Testis (tissue), 3 donors: Measurements from ENCODE around the gene AK4. TPM values are rescaled to one million over a fixed set of nuclear protein-coding genes. Genes with fewer than 3 reads are reported as not detected.

Experiments
- DNase-seq: peaks from one replicate; pipeline ENCODE4 v3.0.0-alpha.2; 2019
- H3K27ac ChIP-seq, 2 donors: fragments of 200-600 bp; sonication (generic); one replicate each; pipeline ENCODE4 v1.5.1; 2019
- H3K27me3 ChIP-seq: fragments of 200-600 bp; sonication (generic); one replicate; pipeline ENCODE4 v1.5.1; 2019
- H3K36me3 ChIP-seq: fragments of 200-600 bp; sonication (generic); one replicate; pipeline ENCODE4 v1.5.1; 2017; ENCODE audit warnings: low read depth; ENCODE audit errors: missing control alignments
- H3K4me1 ChIP-seq: fragments of 200-600 bp; sonication (generic); one replicate; pipeline ENCODE4 v1.5.1; 2019
- H3K4me3 ChIP-seq, 2 donors: fragments of 200-600 bp; sonication (generic); one replicate each; pipeline ENCODE4 v1.5.1; 2017 to 2019
- H3K9me3 ChIP-seq: fragments of 200-600 bp; sonication (generic); one replicate; pipeline ENCODE4 v1.5.1; 2017
- POLR2A ChIP-seq: fragments of 450-650 bp; IDR thresholded peaks from one replicate; pipeline ENCODE4 v1.6.1; 2017; ENCODE audit warnings: antibody characterized with exemption, mild to moderate bottlenecking, moderate library complexity
- WGBS, 2 donors: methylation state at CpG; one replicate each; pipeline ENCODE4 v1.1.5; 2018; 5-methylcytosine and 5-hydroxymethylcytosine counted together
- intact Hi-C: fragments of 100-400 bp; cut with DNase I; formaldehyde crosslinking; loops from one replicate; pipeline ENCODE4 v1.15.1; 2023; ENCODE audit warnings: low total_unique reads
- polyA plus RNA-seq: library from polyadenylated mRNA; stranded (reverse); fragments of 350-450 nt; fragmentation: Illumina TruSeq; extraction: RNeasy Lipid Tissue Mini Kit (QIAGEN cat#74804); gene quantifications from one replicate; pipeline ENCODE4 v1.2.3, GENCODE V29; 2014; ENCODE audit warnings: low read depth, low replicate concordance; ENCODE audit not compliant: insufficient read depth
- small RNA-seq, 2 donors: library from RNA; depleted of rRNA; stranded (forward); fragments of <200 nt; gene quantifications; one replicate each; pipeline ENCODE3, GENCODE V24; 2016
- total RNA-seq, 2 donors: library from RNA; depleted of rRNA; stranded (reverse); fragments of >200 nt; gene quantifications; one replicate each; pipeline ENCODE4 v1.2.3, GENCODE V29; 2016
- TF ChIP-seq, protein P1 (sequence below), 3 experiments: fragments of 450-650 bp in 2 of 3; fragments of 200-600 bp in 1 of 3; sonication (generic) in 1 of 3; IDR thresholded peaks; one replicate each; pipeline ENCODE4 v1.5.1; 2016 to 2019; ENCODE audit warnings: antibody characterized with exemption in 3 of 3, mild to moderate bottlenecking in 2 of 3, moderate library complexity in 1 of 3

AK4 gene
- total and polyA plus RNA-seq, 3 donors from 2014 or later, result 29.0 to 42.0 (median 40.1) TPM

DNA sequence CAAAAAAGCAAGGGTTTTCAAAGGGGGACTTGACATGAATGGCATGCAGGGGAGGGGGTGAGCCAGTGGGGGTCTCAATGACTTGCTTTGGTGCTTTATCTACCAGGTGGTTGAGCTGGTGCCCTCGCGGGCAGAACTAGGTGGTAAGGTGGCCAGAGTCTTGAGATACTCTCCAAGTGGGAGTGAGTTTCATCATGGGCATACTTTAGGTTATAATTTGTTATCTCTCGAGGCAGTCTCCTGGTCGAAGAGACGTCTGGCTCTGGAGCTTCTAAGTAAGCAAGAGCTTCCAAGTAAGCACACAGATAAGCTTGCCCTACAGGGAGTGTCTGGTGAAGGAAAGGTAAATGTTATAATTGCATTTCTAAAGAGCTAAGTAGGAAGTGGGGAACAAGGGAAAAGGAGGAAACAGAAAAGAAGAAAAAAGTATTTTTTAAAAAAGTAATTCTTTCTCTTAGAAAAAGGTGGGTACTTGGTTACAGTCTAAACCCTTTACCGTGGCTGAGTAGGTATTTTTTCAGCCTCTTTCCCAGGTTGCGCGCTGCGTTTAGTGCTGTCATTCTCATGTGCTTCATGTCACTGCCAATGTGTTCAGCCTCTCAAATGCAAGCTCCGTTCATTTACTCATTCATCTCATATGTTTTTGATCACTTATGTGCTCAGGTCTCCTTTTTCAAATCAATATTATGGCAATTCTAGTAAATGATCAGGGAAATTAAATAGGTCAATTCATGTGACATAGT, 129.8 kb downstream of the AK4 start:
- H3K4me3 ChIP-seq, result no peak overlapping the region
- H3K27ac ChIP-seq, result no peak overlapping the region
- TF ChIP-seq POLR2A, result no peak
- TF ChIP-seq, protein P1, sequence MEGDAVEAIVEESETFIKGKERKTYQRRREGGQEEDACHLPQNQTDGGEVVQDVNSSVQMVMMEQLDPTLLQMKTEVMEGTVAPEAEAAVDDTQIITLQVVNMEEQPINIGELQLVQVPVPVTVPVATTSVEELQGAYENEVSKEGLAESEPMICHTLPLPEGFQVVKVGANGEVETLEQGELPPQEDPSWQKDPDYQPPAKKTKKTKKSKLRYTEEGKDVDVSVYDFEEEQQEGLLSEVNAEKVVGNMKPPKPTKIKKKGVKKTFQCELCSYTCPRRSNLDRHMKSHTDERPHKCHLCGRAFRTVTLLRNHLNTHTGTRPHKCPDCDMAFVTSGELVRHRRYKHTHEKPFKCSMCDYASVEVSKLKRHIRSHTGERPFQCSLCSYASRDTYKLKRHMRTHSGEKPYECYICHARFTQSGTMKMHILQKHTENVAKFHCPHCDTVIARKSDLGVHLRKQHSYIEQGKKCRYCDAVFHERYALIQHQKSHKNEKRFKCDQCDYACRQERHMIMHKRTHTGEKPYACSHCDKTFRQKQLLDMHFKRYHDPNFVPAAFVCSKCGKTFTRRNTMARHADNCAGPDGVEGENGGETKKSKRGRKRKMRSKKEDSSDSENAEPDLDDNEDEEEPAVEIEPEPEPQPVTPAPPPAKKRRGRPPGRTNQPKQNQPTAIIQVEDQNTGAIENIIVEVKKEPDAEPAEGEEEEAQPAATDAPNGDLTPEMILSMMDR (IDR thresholded peaks at IDR 0.05), result no peak
- WGBS, 2 donors, result 54 to 66% methylated on average over 10 of the region's 10 CpGs
- no peak for DNase-seq
- H3K9me3 ChIP-seq, result no peaks in the 10 kb centered on the region
- H3K36me3 ChIP-seq, result no peaks in the 10 kb centered on the region
- no peaks in the 10 kb centered on the region for H3K27me3 ChIP-seq
- intact Hi-C loops, result no loop called here
- no peaks in the 10 kb centered on the region for H3K4me1 ChIP-seq

DNA sequence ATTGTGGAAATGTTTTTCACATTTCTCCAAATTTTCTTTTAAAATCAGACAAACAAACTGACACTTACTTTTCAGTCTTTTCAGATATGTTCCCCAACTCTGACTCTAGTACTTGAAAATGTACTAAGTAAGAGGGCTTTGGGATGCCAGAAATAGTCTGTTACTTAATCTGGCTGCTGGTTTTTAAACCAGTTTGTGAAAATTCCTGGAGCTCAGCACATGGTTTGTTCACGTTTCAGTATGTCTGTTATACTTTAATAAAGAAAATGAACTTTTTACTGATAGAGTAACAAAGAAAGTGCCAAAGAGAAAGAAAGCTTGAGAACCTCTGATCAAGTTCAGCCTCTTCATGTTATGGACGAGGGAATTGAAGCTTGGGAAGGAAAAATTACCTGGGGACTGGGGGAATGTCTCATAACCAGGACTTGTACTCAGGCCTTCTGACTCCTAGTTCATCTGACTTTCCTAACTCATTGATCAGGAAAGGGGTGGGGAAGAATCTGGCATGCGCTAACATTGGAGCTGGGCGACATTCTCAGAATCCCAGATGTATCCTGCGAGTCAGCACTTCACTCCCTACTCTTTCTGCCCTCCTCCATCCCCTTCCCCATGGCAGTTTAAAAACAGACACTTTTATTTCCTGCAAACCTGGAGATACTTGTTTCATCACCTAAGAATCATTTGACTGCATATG, 130.5 kb downstream of the AK4 start:
- TF ChIP-seq, protein P1 (IDR thresholded peaks at IDR 0.05), result no peak
- no peak for DNase-seq
- Histone ChIP-seq H3K4me1 (no peaks in the 10 kb centered on the region), H3K36me3 (no peaks in the 10 kb centered on the region), H3K4me3 (no peak overlapping the region), H3K27ac (no peak overlapping the region), H3K27me3 (no peaks in the 10 kb centered on the region), H3K9me3 (no peaks in the 10 kb centered on the region)
- WGBS, 2 donors, result 56 to 65% methylated on average over 5 of the region's 5 CpGs
- intact Hi-C loops, result no loop called here

DNA sequence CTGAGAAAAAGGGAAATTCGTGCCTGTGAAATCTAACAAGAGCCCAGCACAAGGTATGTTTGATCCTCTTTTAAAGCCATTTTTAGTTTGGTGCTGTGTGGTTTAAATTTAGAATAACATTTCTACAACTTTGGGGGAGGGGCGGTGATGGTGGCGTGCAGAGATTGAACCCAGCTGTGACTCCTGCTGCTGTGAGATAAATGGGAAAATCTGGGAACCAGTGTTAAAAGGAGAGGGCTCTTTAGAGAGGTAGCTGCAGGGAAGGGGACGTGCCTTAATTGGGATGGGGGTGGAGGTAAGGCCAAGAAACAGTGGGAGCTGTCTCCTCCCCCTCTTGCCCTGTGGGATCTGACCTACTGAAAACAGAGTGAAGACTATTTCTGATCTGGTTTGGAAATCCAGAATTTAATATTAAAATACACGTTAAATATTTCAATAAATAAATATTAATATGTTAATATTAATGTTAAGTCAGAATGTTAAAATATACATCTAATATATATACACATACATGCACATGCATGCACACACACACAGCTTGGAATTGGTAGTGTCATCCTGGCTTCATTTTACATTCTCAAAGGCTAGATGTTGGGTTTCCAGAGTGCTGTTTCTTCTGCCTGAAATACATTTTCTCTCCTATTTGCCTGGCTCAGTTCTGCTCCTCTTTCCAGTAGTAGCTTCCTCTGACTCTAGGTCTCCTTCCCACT, 131.2 kb downstream of the AK4 start:
- no peak overlapping the region for H3K27ac ChIP-seq
- WGBS, 2 donors, result 49 to 59% methylated on average over 5 of the region's 5 CpGs
- H3K27me3 ChIP-seq, result no peaks in the 10 kb centered on the region

More for the DNA sequence above, 131.2 kb downstream of the AK4 start:
- no peak for DNase-seq
- H3K4me3 ChIP-seq, result no peak overlapping the region
- H3K9me3 ChIP-seq, result no peaks in the 10 kb centered on the region
- no peaks in the 10 kb centered on the region for H3K36me3 ChIP-seq
- H3K4me1 ChIP-seq, result no peaks in the 10 kb centered on the region
- no peak for TF ChIP-seq POLR2A
- TF ChIP-seq, protein P1 (IDR thresholded peaks at IDR 0.05), result no peak
- intact Hi-C loops, result no loop called here

Small RNA genes within 50 kb of the gene (small RNA-seq; reads per million reads assigned to genes)
- gene RPS29P7, result 0 reads per million in 2 donors

Other genes starting within 250 kb of the AK4 start
- 100 to 1,000 TPM; 117 to 142 TPM for gene JAK1, start 181.7 kb upstream of the AK4 start, total RNA-seq
- 100 TPM for gene JAK1, start 181.7 kb upstream of the AK4 start, polyA plus RNA-seq
- gene DNAJC6, start 161.3 kb downstream of the AK4 start, total RNA-seq, result 1 to 10 TPM; 5.1 to 7.3 TPM
- gene DNAJC6, start 161.3 kb downstream of the AK4 start, polyA plus RNA-seq, result 5.2 TPM